ENCODE measurements around the gene WDR86.

Gene WDR86

GRCh38 chr7:151439855-151440798 is 30.3 kb upstream of the WDR86 start, which contains the start of gene CRYGN:
CRYGN (minus strand) TSS chr7:151440141; CDS start chr7:151439917, 224 bp downstream.
- no peak for DNase-seq (ENCODE audit: low read depth)

- no peak for DNase-seq (ENCODE audit: low read depth)
These were observed 29.2 kb upstream of the WDR86 start for GRCh38 chr7:151438864-151439601.

- no peak for DNase-seq (ENCODE audit: low read depth)
These were observed 28.2 kb upstream of the WDR86 start for GRCh38 chr7:151437866-151438516.

- no peak for DNase-seq (ENCODE audit: low read depth)
These were observed 27.3 kb upstream of the WDR86 start for GRCh38 chr7:151437159-151437553.

- DNase-seq (ENCODE audit: low read depth), result no peak
These were observed 26.8 kb upstream of the WDR86 start for GRCh38 chr7:151436446-151437158.

GRCh38 chr7:151435971-151436370 is 26.1 kb upstream of the WDR86 start:
- DNase-seq (ENCODE audit: low read depth), result no peak

- no peak for DNase-seq (ENCODE audit: low read depth)
These were observed 25.5 kb upstream of the WDR86 start for GRCh38 chr7:151435103-151435916.

- DNase-seq (ENCODE audit: low read depth), result no peak
These were observed 24.7 kb upstream of the WDR86 start for GRCh38 chr7:151434549-151434948.

GRCh38 chr7:151433721-151434400 is 24.0 kb upstream of the WDR86 start:
- no peak for DNase-seq (ENCODE audit: low read depth)

GRCh38 chr7:151432658-151433521 is 23.1 kb upstream of the WDR86 start:
- DNase-seq (ENCODE audit: low read depth), result no peak

- DNase-seq (ENCODE audit: low read depth), result no peak
These were observed 22.0 kb upstream of the WDR86 start for GRCh38 chr7:151431768-151432311.

- DNase-seq (ENCODE audit: low read depth), result no peak
These were observed 21.5 kb upstream of the WDR86 start for GRCh38 chr7:151431281-151431767.

GRCh38 chr7:151430391-151431205 is 20.8 kb upstream of the WDR86 start:
- no peak for DNase-seq (ENCODE audit: low read depth)

- DNase-seq (ENCODE audit: low read depth), result no peak
These were observed 19.9 kb upstream of the WDR86 start for GRCh38 chr7:151429560-151430331.

- DNase-seq (ENCODE audit: low read depth), result no peak
These were observed 19.4 kb upstream of the WDR86 start for GRCh38 chr7:151429237-151429559.

GRCh38 chr7:151428378-151429236 is 18.8 kb upstream of the WDR86 start:
- DNase-seq (ENCODE audit: low read depth), result no peak
